ENCODE data around the gene POLA1.

DNA sequence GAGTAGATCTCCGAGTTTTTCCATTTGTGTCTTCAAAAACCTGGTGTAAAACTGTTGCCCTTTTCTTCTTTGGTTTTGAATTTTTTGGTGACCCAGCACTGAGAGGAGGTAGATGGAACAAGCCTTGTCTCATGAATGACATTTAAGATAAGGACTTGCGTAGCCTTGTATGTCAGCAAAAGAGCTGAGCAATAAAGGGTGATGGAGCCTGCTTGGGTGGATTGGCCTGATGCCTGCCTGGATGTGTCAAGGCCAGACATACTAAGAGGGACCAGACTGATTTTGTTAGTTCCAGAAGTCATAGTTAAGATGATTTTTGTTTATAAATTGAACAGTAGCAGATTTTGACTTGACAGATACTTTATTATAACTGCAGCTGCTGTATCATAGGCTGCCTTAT is 134.9 kb downstream of the POLA1 start:
- TF ChIP-seq, protein P1, sequence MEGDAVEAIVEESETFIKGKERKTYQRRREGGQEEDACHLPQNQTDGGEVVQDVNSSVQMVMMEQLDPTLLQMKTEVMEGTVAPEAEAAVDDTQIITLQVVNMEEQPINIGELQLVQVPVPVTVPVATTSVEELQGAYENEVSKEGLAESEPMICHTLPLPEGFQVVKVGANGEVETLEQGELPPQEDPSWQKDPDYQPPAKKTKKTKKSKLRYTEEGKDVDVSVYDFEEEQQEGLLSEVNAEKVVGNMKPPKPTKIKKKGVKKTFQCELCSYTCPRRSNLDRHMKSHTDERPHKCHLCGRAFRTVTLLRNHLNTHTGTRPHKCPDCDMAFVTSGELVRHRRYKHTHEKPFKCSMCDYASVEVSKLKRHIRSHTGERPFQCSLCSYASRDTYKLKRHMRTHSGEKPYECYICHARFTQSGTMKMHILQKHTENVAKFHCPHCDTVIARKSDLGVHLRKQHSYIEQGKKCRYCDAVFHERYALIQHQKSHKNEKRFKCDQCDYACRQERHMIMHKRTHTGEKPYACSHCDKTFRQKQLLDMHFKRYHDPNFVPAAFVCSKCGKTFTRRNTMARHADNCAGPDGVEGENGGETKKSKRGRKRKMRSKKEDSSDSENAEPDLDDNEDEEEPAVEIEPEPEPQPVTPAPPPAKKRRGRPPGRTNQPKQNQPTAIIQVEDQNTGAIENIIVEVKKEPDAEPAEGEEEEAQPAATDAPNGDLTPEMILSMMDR (IDR thresholded peaks at IDR 0.05; ENCODE audit: low read depth, low read length), result no peak
- no peak for TF ChIP-seq EZH2phosphoT487 (IDR thresholded peaks at IDR 0.05; ENCODE audit: low read depth)

All from OCI-LY3 (cell line).